NCI-H187 (cell line): Measurements from ENCODE around the gene CLCN2.
"Not testable (repeated sequence)": the region's sequence is repeated elsewhere in the genome, so short reads cannot be mapped to it uniquely, and the experiment has no call there.

Experiments used
- DNase-seq, 2 experiments: peaks; one replicate each; lab custom pipeline; 2025; lab: John Stamatoyannopoulos, UW

CLCN2 gene

GRCh38 chr3:184345317-184346144, 15.9 kb downstream of the CLCN2 start:
- DNase-seq: peak; percentile 8 to 21

GRCh38 chr3:184344579-184345316, 16.7 kb downstream of the CLCN2 start:
- no peak for DNase-seq

GRCh38 chr3:184343200-184343876, 18.1 kb downstream of the CLCN2 start:
- DNase-seq: no peak

GRCh38 chr3:184341925-184342324, 19.5 kb downstream of the CLCN2 start:
- peak; percentile 22 to 65 for DNase-seq

- DNase-seq: not testable (repeated sequence)
Measured at GRCh38 chr3:184339451-184340135, 21.8 kb downstream of the CLCN2 start.

GRCh38 chr3:184339001-184339400, 22.4 kb downstream of the CLCN2 start:
- peak; percentile 66 to 70 for DNase-seq

- peak; percentile 70 to 76 for DNase-seq
Measured at GRCh38 chr3:184338511-184338945, 22.9 kb downstream of the CLCN2 start.

GRCh38 chr3:184337981-184338380, 23.4 kb downstream of the CLCN2 start:
- DNase-seq: no peak

- DNase-seq: no peak
Measured at GRCh38 chr3:184337399-184337714, 24.0 kb downstream of the CLCN2 start, which contains the start of gene FAM131A. TSS of gene FAM131A (plus strand) at chr3:184337600. CDS start at chr3:184337631, 31 bp downstream.

GRCh38 chr3:184336547-184337398, 24.6 kb downstream of the CLCN2 start:
- DNase-seq: no peak

- peak; percentile 34 to 40 for DNase-seq
Measured at GRCh38 chr3:184335661-184336546, 25.5 kb downstream of the CLCN2 start.

GRCh38 chr3:184335291-184335660, 26.1 kb downstream of the CLCN2 start:
- no peak for DNase-seq

- no peak for DNase-seq
Measured at GRCh38 chr3:184334470-184335158, 26.8 kb downstream of the CLCN2 start.

- DNase-seq: no peak
Measured at GRCh38 chr3:184333700-184334099, 27.7 kb downstream of the CLCN2 start.

- no peak for DNase-seq
Measured at GRCh38 chr3:184333190-184333589, 28.2 kb downstream of the CLCN2 start.

- DNase-seq: no peak
Measured at GRCh38 chr3:184332370-184333090, 28.9 kb downstream of the CLCN2 start.

GRCh38 chr3:184328516-184328915, 32.9 kb downstream of the CLCN2 start:
- no peak for DNase-seq

GRCh38 chr3:184327171-184327570, 34.2 kb downstream of the CLCN2 start:
- DNase-seq: no peak
